ENCODE results near the gene MCC. TPM values are rescaled to one million over a fixed set of nuclear protein-coding genes. Genes with fewer than 3 reads are reported as not detected.

The MCC gene
- total RNA-seq, 1 experiment from 2014 or later, result 7.1 TPM

DNA sequence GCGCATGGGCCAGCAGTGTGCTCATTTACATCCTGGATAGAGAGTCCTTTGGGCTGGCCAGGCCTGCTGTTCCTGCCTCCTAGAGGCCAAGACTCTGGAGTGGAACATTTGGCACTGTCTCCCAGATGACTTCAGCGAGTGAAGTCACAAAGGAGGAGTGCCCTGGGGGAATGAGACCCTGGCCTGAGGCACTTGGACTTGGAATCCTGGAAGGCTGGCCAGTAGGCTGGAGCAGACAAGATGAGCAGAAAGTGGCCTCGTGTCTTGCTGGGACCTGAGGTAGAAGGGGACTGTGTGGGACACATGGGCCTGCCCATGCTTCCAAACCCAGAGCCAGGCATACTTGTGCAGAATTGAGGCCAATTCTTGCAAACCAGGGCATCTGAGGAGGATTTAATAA is 53.4 kb downstream of the MCC start, which contains the start of gene TSSK1B:
TSSK1B (minus strand) TSS at position 101 of the 400 bp plus-strand sequence. CDS start 150 bp downstream, outside the sequence.
- ATAC-seq (no peak), DNase-seq (no peak)
- CTCF ChIA-PET, result no interaction called here
- H3K4me1 ChIP-seq (ENCODE audit: insufficient read depth, low read length), result no peaks in the 10 kb centered on the region
- H3F3A ChIP-seq (ENCODE audit: low read length, unreplicated experiment), result no peaks in the 10 kb centered on the region
- no peaks in the 10 kb centered on the region for H3K9me2 ChIP-seq (replicated peaks; ENCODE audit: low read length)
- H3K27ac ChIP-seq (ENCODE audit: low read length), result no peak within 1 kb of the TSS
- H3K36me3 ChIP-seq (ENCODE audit: low read depth, low read length), result no peaks in the 10 kb centered on the region
- H3K9me3 ChIP-seq (ENCODE audit: low read length), result no peaks in the 10 kb centered on the region
- no peak within 1 kb of the TSS for H3K4me3 ChIP-seq (ENCODE audit: low read length)
- no peak within 1 kb of the TSS for H3K9ac ChIP-seq (ENCODE audit: low read length)
- BruUV-seq (replicated peaks), result no TSS peak
- H4K20me1 ChIP-seq (ENCODE audit: low read length), result no peaks in the 10 kb centered on the region
- H3K79me2 ChIP-seq (ENCODE audit: low read length), result no peaks in the 10 kb centered on the region
- no peak within 1 kb of the TSS for H2AFZ ChIP-seq (ENCODE audit: low read length)
- no peaks in the 10 kb centered on the region for H3K27me3 ChIP-seq (ENCODE audit: low read length)
- intact Hi-C loops (cut with micrococcal nuclease), result no loop called here
- TF ChIP-seq, protein P1, sequence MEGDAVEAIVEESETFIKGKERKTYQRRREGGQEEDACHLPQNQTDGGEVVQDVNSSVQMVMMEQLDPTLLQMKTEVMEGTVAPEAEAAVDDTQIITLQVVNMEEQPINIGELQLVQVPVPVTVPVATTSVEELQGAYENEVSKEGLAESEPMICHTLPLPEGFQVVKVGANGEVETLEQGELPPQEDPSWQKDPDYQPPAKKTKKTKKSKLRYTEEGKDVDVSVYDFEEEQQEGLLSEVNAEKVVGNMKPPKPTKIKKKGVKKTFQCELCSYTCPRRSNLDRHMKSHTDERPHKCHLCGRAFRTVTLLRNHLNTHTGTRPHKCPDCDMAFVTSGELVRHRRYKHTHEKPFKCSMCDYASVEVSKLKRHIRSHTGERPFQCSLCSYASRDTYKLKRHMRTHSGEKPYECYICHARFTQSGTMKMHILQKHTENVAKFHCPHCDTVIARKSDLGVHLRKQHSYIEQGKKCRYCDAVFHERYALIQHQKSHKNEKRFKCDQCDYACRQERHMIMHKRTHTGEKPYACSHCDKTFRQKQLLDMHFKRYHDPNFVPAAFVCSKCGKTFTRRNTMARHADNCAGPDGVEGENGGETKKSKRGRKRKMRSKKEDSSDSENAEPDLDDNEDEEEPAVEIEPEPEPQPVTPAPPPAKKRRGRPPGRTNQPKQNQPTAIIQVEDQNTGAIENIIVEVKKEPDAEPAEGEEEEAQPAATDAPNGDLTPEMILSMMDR (conservative IDR thresholded peaks at IDR 0.05; ENCODE audit: low read depth, low read length), result no peak
- TF ChIP-seq EZH2phosphoT487 (IDR thresholded peaks at IDR 0.05; ENCODE audit: borderline replicate concordance, low read length), result no peak
- TF ChIP-seq EZH2 (IDR thresholded peaks at IDR 0.05; ENCODE audit: low read length, unreplicated experiment), result no peak
- POLR2A ChIA-PET (ENCODE audit: unreplicated experiment), result no interaction called here
- no peak within 1 kb of the TSS for H3K4me2 ChIP-seq (ENCODE audit: low read length)

DNA sequence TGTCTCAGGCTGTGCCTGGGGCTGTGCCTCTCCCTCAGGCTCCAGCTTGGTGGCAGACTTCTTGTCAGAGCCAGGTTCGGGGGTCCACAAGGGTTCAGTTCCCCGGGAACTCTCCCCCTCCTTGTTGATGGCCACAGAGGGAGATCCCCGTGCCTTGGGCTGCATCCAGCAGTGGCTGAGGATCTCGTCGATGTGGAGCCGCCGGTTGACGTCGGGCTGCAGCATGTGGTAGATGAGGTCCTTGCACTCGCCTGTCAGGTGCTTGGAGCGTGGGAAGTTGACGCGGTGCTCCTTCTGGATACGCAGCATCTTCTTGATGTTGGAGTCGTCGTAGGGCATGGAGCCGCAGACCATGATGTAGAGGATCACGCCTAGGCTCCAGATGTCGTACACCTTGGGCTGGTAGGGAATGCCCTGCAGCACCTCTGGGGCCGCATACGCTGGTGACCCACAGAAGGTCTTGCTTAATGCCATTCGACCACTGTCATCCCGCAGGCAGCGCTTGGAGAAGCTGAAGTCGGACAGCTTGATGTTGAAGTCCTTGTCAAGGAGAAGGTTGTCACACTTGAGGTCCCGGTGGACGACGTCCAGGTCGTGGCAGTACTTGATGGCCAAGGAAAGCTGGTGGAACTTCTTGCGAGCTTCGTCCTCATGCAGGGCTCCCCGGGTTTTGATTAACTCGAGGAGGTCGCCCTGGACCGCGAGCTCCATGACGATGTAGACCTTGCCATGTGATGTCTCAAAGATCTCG is 54.2 kb downstream of the MCC start:
- no peak overlapping the region for H3K4me3 ChIP-seq (ENCODE audit: low read length)
- no peaks in the 10 kb centered on the region for H3K9me3 ChIP-seq (ENCODE audit: low read length)
- ATAC-seq (no peak), DNase-seq (no peak)
- no peaks in the 10 kb centered on the region for H3K4me1 ChIP-seq (ENCODE audit: insufficient read depth, low read length)
- no peak overlapping the region for H3K9ac ChIP-seq (ENCODE audit: low read length)
- no peak overlapping the region for H3K27ac ChIP-seq (ENCODE audit: low read length)
- intact Hi-C loops (cut with micrococcal nuclease), result no loop called here
- H3K4me2 ChIP-seq (ENCODE audit: low read length), result no peak overlapping the region
- H2AFZ ChIP-seq (ENCODE audit: low read length), result no peak overlapping the region
- POLR2A ChIA-PET (ENCODE audit: unreplicated experiment), result no interaction called here
- BruUV-seq (replicated peaks), result no TSS peak
- no peaks in the 10 kb centered on the region for H3F3A ChIP-seq (ENCODE audit: low read length, unreplicated experiment)
- H3K36me3 ChIP-seq (ENCODE audit: low read depth, low read length), result no peaks in the 10 kb centered on the region
- CTCF ChIA-PET, result no interaction called here
- no peaks in the 10 kb centered on the region for H3K79me2 ChIP-seq (ENCODE audit: low read length)
- TF ChIP-seq, protein P1 (conservative IDR thresholded peaks at IDR 0.05; ENCODE audit: low read depth, low read length), result no peak
- TF ChIP-seq EZH2phosphoT487 (IDR thresholded peaks at IDR 0.05; ENCODE audit: borderline replicate concordance, low read length) (no peak), EZH2 (IDR thresholded peaks at IDR 0.05; ENCODE audit: low read length, unreplicated experiment) (no peak)
- no peaks in the 10 kb centered on the region for H3K27me3 ChIP-seq (ENCODE audit: low read length)
- no peaks in the 10 kb centered on the region for H4K20me1 ChIP-seq (ENCODE audit: low read length)
- no peaks in the 10 kb centered on the region for H3K9me2 ChIP-seq (replicated peaks; ENCODE audit: low read length)

DNA sequence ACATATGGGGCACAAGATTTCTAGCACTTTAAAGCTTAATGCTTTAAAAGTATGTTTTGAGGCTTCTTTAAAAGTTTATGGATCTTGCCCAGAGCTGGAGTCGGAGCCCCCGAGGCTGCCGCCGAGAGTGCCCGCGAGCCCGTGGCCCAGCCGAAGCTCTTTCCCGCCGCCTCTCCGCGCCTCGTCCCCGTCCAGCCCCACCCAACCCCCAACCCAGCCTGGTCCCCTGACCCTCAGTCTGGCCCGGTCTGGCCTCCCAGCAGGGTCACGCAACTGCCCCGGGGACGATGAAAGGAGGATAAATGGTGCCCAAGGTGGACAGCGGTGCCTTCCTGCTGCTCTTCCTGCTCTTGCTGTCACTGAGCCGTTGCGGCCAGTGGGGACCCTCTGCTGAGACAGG is 55.2 kb downstream of the MCC start:
- DNase-seq (no peak), ATAC-seq (no peak)
- ChIA-PET CTCF (no interaction called here), POLR2A (ENCODE audit: unreplicated experiment) (no interaction called here)
- no peaks in the 10 kb centered on the region for H3F3A ChIP-seq (ENCODE audit: low read length, unreplicated experiment)
- intact Hi-C loops (cut with micrococcal nuclease), result no loop called here
- H3K79me2 ChIP-seq (ENCODE audit: low read length), result no peaks in the 10 kb centered on the region
- H3K36me3 ChIP-seq (ENCODE audit: low read depth, low read length), result no peaks in the 10 kb centered on the region
- no peak overlapping the region for H3K4me3 ChIP-seq (ENCODE audit: low read length)
- no peak overlapping the region for H2AFZ ChIP-seq (ENCODE audit: low read length)
- H4K20me1 ChIP-seq (ENCODE audit: low read length), result no peaks in the 10 kb centered on the region
- no peak overlapping the region for H3K9ac ChIP-seq (ENCODE audit: low read length)
- no peak overlapping the region for H3K4me2 ChIP-seq (ENCODE audit: low read length)
- no peak for TF ChIP-seq EZH2 (IDR thresholded peaks at IDR 0.05; ENCODE audit: low read length, unreplicated experiment)
- TF ChIP-seq, protein P1 (conservative IDR thresholded peaks at IDR 0.05; ENCODE audit: low read depth, low read length), result no peak
- H3K27ac ChIP-seq (ENCODE audit: low read length), result no peak overlapping the region
- no peaks in the 10 kb centered on the region for H3K4me1 ChIP-seq (ENCODE audit: insufficient read depth, low read length)
- no peaks in the 10 kb centered on the region for H3K9me2 ChIP-seq (replicated peaks; ENCODE audit: low read length)
- H3K27me3 ChIP-seq (ENCODE audit: low read length), result no peaks in the 10 kb centered on the region
- BruUV-seq (replicated peaks), result no TSS peak
- no peaks in the 10 kb centered on the region for H3K9me3 ChIP-seq (ENCODE audit: low read length)

Measured in PC-3 (cell line).